UCSD-AML1 (cell line): ENCODE results near the gene MLLT6.

Source experiments
- DNase-seq: peaks from one replicate; lab custom pipeline; 2025; ENCODE audit not compliant: unreplicated experiment; lab: John Stamatoyannopoulos, UW

The MLLT6 gene

GRCh38 chr17:38741461-38741860 lies 36.4 kb downstream of the MLLT6 start:
- DNase-seq = no peak

GRCh38 chr17:38741921-38742410 lies 36.9 kb downstream of the MLLT6 start:
- no peak for DNase-seq

DNA sequence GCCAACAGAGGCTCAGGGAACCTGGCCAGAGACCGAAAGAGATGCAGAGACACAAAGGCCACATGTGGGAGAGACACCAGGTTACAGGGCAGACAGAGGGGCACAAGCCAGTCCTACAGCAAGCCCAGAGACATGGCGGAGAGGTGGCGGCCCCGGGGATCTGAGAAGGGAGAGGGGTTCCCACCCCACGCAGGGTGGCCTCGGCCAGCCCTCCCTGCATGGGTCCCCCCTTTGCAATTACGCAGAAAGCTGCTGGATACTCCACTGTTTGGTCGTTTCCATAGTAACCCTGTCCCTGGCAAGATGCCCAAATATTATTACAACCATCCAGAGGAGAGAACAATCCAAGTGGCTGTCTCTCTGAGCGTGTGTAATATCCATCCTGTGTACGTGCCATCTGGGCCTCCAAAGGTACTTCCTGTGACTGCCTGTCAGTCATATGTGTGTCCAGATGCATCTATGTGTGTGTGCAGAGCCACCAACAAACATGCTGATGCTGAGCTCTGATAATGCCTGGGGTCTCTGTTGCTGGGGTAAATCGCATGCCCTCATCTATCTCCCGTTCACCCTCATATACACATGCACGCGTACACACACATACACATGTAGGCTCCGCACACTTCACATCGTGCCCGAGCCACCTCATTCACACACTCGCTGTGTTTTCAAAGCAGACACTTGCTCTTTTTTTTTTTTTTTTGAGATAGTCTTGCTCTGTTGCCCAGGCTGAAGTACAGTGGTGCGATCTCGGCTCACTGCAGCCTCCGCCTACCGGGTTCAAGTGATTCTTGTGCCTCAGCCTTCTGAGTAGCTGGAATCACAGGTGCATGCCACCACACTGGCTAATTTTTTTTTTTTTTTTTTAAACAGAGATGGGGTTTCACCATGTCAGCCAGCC lies 37.6 kb downstream of the MLLT6 start:
- no peak for DNase-seq

DNA sequence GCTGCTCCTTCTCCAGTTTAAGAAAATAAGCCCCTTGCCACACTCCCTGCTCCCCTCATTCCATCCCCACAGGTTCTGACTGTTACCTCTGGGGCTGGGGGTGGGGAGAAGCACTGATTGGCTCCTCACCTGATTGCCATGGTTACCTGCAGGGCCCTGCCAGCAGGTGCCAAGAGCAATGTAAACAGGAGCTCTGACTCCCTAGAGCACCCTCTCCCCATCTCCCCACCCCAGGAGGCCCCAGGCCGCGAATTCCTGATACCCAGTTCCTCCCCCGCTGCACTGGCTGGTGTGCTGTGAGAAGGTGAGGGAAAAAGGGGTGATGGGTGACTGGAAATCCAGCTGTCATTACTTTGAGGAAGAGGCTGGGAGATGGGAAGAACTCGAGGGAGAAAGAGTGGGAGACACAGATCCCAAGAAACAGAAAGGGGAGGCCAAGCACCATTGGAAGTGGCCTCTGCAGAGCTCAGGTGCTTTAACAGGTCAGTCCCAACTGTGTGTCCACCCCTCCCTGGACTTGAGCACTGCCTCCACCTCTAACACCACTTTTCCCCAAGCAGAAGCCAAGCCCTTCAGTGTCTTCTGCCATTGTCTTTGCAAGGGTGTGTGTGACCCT lies 38.6 kb downstream of the MLLT6 start:
- DNase-seq = no peak

- no peak for DNase-seq
These were observed 40.5 kb downstream of the MLLT6 start for GRCh38 chr17:38745545-38745944.

DNA sequence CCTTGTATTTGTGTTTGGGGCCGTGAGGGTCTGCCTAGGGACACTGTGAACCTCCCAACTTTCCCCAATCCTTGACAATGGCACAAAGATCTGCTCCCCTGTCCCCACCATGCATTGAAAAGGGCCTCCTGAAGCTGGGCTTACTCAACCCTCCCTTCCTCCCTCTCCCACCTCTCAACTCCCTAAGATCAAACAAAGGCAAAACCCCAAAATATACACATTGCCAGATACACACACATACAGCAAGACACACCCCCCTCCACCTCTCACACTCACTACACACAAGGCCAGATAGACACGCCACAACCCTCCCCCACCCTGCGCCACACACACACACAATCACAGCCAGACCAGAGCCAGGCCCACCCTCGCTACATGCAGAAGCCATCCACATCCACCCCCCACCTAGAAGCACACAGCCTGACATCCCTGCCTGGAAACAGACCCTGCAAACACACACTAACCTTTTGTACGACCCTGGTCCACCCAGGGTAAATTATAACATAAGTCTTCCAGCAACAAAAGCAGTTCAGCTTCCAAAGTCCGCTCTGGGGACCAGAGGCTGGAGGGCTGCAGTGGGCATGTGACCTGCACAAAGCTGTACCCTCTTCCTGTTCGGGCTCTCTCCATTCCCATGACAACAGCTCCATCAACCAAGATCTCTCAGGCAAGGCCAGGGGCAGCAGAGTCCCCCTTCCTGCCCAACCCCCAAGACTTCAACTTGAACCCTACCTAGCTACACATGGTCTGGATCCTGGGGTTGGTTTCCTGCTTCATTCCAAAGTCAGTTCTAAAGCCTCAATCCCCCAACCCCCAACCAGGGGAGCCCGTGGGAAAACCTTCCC lies 41.2 kb downstream of the MLLT6 start:
- DNase-seq = no peak

DNA sequence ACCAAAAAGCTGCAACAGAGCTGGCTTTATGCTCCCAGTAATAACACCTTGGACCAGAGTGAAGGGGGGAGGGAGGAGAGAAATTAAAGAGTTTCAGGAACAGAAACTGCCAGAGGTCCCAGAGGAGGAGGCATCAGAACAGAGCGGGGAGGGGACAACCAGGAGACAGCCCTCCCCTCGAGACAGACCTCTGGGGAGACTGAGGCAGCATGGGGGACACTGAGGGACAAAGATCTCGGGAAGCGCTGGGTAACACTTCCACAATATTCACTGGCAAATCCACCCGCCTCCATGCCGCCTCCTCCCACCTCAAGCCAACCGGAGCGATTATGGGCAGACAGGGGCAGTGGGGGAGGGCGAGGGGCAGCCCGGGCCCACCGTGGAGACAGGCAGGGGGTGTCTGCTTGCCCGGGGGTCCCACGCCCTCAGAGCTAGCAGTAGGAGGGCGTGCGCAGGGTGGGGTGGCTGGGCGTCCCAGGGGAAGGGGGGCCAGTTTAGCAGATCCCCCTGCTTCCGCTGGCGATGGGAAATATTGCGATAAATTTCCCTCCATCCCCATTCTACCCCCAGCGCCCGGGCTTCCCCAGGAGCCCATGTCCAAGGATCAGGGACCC lies 41.9 kb downstream of the MLLT6 start:
- no peak for DNase-seq

- peak; percentile 57 for DNase-seq
These were observed 42.5 kb downstream of the MLLT6 start for GRCh38 chr17:38747463-38748148.

DNA sequence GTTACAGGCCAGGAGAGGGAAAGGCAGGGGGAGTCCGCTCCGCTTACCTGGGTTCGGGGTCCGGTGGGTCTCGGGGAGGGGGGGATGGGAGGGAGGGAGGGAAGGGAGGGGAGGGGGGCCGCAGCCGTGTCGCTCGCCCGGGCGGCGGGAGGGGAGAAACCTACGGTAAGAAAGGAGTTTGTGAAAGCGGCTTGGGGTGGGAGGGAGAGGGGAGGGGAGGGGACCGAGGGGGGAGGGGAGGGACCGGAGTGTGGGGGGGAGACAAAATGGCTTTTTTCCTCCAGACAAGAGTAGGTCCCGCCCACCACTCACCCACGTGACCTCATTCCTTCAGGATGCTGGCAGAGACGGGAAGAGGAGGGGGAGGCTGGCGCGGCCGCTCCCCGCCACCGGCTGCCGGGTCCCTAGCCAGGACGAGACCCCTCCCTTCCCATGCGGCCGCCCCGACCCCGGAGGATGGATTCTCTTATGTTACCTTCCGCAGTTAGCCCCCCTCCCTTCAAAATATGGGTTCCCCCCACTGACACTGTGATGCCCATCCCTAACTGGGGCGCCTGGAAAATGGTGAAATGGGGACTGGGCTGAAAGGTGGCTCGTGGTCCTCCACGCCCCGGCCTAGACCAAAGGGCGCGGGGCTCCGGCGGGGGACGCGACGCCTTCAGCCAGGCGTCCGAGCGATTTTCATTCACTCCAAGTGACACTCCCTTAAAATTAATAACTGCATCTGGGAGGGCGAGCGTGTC lies 43.2 kb downstream of the MLLT6 start, which contains the start of gene PCGF2:
PCGF2 (minus strand) TSS at position 188 of the 743 bp plus-strand sequence. CDS start 7,934 bp downstream, outside the sequence.
- DNase-seq = peak; percentile 79

GRCh38 chr17:38748892-38749222 lies 43.8 kb downstream of the MLLT6 start:
- no peak for DNase-seq

GRCh38 chr17:38749223-38750043 lies 44.4 kb downstream of the MLLT6 start:
- DNase-seq = peak; percentile 80

DNA sequence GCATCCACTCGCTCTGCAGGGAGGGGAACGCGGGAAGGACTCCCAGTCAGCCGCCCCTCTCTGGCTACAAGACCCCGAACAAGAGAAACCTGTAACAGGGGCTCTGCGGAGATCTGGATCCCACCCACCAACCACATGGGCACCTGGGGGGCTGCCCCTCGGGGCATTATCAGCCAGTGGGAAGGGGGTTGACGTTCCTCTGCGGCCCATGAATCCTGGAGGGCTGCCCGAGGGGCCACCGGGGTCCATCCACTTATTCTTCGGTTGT lies 44.9 kb downstream of the MLLT6 start:
- DNase-seq = no peak

- no peak for DNase-seq
These were observed 45.4 kb downstream of the MLLT6 start for GRCh38 chr17:38750312-38751121.

DNA sequence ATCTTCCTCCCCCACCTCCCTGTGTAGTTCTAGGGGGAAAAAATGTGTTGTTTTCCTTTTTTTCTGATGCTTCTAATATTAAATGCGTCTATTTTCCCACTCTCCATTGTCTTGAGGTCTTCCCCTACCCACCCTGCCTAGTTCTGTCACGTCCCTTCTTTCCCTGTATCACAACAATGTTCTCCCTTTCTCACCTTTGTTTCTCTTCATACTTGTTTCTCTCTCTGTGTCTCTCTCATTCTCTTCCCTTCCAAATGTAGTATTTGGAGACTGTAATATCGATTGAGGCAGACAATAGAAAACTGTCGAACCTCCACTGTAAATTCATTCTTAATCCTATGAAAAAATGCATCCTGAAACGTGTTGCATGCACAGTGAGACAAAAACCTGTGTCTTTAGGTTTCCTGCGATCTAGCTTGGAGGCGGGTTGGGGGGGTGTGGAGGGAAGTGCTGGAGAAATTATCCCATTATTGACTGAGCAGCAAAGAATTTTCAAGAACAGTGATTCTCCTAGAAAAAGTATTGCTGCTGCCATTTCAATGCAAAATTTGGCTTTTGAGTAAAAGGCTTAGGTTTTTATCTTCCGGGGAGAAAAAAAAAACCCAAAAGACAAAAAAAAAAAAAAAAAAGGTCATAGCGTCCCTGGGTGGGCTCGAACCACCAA lies 46.2 kb downstream of the MLLT6 start:
- DNase-seq = no peak

DNA sequence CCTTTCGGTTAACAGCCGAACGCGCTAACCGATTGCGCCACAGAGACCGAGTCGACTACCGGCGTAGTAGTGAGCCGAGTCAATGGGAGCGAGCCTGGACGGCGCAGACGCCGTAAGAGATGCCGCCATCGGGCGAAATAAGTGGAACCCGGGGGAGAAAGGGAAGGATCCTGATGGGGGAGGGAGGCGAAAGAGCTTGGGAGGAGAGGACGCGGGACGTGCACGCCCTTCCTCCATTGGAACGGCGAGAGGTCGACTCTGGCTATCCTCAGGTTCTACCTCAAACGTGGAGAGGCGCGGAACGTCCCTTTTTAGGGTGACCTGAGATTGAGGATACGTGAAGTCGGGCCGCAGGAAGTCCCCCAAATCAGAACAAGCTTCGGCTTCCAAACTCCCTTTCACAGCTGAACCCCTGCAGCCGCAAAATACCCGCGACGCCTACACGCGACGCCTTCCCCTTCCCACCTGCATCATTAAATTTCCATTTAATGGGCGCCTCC lies 46.8 kb downstream of the MLLT6 start:
- DNase-seq = peak; percentile 90

DNA sequence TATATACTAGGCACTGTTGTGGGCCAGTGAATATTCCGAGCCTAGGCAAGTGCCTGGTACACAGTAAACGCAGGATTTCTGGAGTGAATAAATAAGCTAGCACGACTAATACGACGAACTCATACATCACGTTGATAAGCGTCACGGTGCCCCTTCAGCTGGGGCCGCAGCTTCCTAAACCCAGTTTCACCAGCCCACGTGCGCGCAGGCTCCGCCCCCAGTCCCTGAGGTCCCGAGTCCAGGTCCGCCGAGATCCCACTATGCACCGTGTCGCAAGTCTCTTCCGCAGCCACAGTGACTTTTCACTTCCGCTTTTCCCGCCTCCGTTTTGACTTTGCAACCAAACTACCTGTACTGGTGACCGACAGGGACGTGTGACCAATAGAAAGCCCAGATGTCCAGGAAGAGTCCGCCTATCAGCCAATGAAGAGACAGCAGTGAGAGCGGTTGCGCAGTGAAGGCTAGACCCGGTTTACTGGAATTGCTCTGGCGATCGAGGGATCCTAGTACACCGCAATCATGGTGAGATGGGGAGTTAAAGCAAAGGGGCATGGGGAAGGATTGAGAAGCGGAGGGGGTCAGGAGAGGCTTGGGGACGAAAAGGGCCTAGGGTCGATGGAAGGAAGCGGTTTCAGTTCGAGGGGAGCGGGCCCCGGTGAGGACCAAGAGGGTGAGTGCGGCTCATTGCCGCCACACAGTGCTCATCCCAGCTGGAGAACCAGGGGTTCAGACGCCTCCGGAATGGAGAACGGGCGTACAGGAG lies 47.4 kb downstream of the MLLT6 start, which contains the start of gene PSMB3:
PSMB3 (plus strand) TSS at position 434 of the 763 bp plus-strand sequence; CDS start at position 520, 86 bp downstream.
- peak; percentile 98 for DNase-seq

DNA sequence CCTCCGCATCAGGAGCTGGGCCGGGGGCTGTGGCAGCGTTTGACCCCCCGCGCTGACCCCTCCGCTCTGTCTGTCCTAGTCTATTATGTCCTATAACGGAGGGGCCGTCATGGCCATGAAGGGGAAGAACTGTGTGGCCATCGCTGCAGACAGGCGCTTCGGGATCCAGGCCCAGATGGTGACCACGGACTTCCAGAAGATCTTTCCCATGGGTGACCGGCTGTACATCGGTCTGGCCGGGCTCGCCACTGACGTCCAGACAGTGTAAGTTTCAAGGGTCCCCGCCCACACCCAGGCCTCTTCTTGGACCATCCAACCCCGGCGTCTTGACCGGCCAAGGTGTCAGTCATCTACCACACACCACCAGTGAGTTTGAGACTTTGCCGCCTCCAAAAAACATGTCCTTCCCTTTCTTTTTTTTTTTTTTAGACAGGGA lies 48.0 kb downstream of the MLLT6 start:
- no peak for DNase-seq
